GM19397 (cell line): ENCODE measurements around the gene TRPV3.

Experiments
- ATAC-seq: cut with Tn5 transposase; IDR thresholded peaks from one replicate; pipeline ENCODE4 v1.9.1; 2021; ENCODE audit warnings: mild to moderate bottlenecking, moderate library complexity; ENCODE audit not compliant: unreplicated experiment

Gene TRPV3

DNA sequence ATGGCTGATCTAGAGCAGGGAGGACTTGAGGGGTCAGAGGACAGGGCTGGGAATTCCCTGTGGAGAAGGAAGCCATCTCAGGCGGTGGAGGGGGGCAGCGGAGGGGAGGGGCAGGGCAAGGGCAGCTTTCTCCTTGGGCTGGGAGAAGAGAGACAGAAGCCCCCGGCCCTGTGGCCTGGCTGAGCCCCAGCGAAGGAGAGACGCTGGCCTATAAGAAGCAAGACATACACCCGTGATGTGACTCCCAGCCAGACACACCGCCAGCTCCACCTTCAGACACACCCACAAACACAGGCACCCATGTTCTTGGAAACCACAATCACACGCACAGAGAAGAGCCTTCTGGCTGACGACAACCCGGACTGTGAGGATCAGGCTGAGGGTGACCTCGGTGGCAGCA lies 10.0 kb downstream of the TRPV3 start:
- no peak for ATAC-seq

DNA sequence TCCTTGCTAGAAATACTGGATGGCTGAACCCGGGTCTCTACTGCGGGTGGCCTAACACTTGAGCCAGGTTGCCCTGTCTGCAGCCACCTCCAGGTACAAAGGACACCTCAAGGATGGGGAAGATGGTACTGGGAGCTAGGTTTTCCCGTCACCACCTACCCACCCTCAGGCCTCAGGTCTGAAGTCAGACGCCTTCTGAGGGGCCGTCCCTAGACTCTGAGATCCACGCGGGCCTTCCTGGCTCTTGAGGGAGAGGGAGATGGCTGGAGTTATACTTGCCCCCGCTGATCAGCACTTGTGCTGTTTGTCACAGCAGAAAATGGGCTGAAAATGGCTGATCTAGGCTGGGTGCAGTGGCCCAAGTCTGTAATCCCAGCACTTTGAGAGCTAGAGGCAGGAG lies 10.6 kb downstream of the TRPV3 start:
- no peak for ATAC-seq

DNA sequence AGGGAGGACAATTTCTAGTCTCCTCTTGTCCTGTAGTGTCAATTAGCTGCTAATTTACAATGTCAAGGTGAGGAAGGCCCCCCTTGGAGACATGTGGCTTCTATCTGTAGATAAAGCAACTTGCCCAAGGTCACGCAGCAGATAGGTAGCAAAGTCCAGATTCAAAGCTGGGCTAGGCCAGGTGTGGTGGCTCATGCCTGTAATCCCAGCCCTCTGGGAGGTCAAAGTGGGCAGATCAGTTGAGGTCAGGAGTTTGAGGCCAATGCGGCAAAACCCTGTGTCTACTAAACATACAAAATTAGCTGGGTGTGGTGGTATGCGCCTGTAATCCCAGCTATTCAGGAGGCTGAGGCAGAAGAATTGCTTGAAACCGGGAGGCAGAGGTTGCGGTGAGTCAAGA lies 11.1 kb downstream of the TRPV3 start:
- ATAC-seq, result no peak

DNA sequence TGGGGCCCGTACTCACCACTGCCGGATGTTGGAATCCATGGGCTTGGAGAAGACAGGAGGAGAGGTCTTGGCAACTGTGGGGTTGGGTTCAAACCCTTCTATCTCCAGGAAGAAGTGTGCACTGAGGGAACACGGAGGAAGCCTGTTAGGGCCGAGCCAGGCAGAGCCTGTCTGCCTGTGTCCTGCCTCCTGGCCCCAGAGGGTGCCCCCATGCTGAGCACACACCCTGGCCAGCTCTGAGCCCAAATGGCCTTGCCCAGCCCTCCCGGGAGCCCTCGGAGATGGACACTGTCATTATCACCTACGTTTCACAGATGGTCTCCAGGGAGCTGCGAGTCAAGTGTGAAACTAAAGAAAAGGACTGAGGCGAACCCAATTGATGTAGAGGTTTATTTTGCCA lies 12.5 kb downstream of the TRPV3 start:
- ATAC-seq, result no peak

DNA sequence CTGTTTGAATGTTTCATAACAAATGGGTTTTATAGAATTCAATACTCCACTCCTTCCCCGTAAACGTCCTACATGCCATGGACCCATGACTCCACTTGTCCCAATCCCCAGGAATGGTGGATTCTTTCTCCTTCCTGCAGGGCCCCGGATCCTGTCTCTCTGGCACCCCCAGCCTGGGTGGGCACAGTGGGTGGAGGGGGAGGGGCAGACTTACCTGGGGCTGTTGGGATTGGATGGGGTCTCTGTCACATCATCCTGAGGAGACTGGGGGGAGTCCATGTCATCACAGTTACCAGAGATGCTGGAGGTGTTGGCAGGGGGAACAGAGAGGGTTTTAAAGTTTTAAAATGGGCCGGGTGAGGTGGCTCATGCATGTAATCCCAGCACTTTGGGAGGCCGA lies 13.2 kb downstream of the TRPV3 start:
- ATAC-seq, result no peak

DNA sequence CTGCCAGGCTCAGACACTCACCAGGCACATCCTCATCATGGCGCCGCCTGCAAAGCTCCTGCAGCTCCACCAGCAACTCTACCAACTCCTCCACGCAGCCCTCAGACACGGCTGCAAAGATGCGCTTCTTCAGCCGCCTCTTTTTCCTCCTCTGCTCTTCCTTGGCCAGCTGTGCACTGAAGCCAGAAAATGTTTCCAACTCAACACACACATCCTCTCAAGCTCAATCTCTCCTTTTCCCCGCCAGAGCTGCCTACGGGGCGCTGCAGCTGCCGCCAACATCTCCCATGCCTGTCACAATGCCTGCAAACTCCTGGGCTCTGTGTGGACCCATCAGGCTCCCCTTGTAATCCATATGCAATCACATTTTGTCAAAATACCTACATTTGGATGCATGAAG lies 14.2 kb downstream of the TRPV3 start:
- no peak for ATAC-seq

DNA sequence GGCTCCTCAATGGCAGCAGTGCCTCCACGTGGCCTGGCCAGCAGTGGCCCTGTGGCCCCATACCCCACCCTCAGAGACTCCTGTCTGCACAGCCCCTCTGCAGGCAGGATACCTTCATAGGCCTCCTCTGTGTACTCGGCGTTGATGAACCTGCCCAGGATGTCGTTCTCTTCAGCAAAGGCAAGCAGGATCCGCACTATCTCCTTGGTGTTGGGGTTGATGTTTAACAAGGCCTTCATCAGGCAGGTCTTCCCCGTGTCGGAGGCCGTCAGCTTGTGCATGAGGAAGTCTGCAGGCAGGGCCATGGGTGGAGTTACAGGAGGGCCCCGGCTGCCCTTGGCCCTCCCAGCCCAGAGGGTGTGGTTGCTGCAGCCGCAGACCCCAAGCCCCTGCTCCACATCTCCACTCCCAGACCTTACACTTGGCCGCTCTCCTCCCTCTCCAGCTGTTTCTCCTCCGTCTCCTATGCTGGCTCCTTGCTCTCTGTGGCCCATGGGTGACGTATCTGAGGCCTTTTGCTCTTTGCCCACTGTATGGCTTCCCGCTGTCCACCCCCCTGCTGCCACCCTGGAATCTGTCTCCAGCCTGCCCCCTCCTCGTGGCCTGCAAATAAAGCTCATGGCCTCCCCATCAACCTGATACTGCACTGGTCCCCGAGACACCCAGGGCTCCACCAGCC lies 15.1 kb downstream of the TRPV3 start:
- ATAC-seq, result no peak

DNA sequence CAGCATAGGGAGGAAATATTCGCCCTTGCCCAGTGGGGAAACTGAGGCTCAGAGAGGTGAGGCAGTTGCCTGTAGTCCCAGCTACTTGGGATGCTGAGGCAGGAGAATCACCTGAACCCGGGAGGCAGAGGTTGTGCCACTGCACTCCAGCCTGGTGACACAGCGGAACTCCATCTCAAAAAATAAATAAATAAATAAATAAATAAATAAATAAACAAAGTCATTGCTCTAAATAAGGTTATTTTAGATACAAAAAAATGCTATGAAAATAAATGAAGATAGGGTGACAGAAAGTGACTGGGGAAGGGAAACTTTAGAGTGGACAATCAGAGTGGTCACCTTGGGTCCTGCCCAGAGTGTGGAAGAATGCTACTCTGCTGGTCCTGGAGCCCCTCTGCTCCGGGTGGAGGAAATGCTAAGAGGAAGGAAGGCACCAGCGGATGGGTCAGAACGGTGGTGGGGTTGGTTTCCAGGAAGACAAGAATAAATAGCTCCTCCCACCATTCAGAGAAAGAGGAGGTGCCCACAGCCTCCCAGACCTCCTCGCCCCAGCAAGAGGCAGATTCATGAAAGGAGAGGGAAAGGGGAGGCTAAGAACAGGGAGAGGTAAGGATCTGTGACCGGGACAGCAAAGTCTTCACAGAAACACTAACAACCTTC lies 17.6 kb downstream of the TRPV3 start:
- no peak for ATAC-seq

DNA sequence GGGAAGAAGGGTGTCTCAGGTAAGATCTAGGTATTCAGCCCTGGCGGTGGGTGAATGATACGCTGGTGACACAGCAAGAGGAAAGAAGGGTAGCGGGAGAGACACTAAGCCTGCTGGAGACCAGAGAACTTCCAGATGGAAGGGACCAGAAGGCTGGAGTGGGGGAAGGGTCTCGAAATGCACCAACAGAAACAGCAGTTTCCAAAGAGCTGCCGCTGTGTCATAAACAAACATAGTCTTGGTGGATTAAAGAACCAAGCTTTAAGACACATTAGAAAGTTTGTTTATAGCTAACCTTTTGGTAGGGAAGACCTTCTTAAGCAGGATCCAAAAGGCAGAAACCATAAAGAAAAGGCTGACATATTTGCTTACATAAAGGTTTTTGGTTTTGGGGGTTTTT lies 20.9 kb downstream of the TRPV3 start:
- ATAC-seq, result no peak

DNA sequence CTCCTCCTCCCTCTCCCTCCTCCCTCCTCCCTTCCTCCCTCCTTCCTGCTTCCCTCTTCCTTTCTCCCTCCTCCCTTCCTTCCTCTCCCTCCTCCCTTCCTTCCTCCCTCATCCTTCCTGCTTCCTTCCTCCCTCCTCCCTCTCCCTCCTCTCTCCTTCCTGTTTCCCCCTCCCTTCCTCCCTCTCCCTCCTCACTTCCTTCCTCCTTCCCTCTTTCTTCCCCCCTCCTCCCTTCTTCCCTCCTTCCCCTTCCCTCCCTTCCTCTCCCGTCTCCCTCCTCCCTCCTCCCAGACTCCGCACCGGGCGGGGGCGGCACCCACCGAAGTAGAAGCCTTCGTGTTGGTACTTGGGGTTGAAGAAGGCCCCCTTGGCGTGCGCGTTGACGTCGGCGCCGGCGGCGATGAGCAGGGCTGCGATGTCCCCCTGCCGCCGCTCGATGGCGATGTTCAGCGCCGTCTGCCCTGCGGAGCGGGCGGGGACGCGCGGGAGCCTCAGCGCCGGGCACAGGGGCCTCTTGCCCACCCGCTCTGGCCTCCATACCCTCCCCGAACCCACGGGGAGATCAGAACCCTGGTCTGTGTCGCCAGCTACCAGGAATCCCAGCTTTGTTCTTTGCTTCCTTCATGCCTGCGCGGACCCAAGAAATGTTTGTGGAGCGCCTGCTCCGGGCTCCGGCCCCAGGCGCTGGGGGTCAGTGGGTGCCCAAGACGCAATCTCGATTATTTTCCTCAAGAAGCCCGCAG lies 22.2 kb downstream of the TRPV3 start:
- no peak for ATAC-seq

DNA sequence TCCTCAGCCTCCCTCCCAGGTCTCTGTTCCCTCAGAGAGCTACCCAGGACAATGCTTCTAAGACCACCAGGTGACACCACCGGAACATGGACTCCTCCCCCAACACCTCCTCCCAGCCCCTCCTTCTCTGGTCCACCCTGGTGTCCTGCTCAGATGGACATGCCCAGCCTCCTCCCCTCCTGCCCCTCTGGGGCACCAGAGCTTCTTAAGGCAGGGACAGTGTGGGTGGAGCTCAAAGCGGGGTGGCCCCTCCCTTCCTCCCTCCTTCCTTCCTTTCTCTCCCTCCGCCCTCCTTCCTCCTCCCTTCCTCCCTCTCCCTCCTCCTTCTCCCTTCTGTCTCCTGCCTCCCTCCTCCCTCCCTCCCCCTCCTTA lies 22.7 kb downstream of the TRPV3 start:
- no peak for ATAC-seq

DNA sequence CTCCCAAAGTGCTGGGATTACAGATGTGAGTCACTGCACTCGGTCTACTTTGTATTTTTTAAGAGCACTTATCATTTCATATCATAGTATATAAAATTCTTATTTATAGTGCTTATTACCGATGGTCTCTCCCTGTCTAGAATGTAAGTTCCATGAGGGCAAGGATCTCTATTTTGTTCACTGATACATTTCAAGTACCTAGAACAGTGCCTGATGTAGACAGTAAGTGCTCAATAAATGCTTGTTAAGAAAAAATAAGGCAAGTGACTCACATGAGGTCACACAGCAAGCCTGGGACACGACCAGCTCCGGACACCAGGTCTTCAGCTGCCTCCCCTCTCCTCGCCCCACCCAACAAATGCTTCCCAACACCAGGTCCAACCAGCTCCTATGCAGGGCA lies 23.9 kb downstream of the TRPV3 start:
- no peak for ATAC-seq

DNA sequence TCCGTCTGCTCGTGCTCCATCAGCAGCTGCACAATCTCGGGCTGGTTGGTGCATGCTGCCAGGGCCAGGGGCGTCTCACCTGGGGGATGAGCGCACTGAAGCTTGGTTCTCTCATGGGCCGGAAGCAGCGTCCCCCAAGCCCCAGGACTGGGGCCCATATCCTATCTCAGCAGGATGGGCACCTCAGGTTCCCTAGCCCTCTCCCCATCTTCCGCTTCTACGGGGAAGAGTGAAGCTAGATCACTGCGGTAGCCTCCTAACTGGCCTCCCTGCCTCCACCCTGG lies 24.8 kb downstream of the TRPV3 start:
- ATAC-seq, result no peak

DNA sequence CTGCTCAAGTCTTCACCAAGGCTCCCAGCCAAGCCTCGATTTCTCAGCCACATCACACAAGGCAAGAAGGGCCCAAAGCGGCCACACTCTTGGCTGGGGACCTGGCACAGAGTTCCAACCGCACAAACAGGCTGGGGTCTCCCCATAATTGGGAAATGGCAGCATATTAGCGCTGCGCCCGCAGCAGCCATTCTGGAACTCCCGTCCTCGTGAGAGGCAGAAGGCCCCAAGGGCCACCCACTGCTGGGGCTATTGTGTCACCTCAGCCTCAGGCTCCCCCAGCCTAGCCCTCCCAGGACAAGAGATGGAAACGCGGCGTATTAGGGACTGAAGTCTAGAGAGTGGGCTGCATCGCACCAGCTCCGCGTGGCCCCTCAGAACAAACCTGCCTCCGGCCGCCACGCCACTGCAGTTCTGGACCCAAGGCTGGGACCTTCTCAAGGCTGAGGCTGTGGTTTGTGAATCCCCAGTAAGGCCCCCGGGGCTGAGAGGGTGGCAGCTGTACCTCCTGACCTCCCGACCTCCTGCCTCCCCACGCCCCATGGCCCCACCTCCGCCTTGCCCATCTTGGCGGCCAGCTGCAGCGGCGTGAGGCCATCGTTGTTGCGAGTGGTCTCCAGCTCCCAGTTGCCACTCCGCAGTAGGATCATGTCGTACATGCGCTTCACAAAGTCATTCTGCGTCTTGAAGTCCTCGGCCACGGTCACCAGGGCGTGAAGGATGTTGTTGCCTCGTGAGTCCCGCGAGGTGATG lies 25.3 kb downstream of the TRPV3 start:
- no peak for ATAC-seq

DNA sequence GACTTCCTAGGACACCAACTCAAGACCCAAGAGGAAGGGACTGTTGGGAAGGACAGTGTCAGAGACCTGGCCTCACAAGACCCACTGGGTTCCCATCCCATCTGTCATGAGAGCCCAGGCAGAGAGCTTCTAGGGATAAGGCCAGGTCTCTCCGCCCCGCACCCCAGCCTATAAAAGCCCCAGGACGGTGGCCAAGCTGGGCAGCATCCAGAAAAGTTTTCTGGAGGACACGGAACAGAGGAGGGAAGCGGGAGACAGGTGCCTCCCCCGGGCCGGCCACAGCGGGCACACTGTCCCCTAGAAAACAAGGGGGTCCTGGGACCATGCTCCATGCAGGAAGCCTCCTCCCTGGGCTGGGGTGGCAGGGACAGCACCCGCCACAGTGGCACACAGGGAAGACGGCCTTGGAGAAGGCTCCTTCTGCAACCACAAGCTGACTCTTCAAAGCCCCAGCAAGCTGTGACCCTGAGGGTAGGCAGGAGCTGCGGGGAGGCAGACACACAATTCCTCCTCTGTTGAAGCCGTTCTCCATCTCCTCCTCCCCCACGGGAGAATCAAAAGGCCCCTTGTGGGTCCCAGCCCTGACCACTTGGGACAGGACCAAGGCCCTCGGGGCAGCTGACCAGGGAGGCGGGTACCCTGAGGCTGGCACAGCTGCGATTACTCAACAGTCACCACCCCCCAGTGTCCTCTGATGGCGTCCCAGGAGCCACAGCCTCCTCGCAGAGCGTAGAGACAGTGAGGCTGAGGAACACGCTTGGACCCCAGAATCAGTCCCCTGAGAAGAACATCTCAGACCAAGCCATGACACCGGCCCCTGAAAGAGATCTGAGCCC lies 26.1 kb downstream of the TRPV3 start:
- no peak for ATAC-seq

DNA sequence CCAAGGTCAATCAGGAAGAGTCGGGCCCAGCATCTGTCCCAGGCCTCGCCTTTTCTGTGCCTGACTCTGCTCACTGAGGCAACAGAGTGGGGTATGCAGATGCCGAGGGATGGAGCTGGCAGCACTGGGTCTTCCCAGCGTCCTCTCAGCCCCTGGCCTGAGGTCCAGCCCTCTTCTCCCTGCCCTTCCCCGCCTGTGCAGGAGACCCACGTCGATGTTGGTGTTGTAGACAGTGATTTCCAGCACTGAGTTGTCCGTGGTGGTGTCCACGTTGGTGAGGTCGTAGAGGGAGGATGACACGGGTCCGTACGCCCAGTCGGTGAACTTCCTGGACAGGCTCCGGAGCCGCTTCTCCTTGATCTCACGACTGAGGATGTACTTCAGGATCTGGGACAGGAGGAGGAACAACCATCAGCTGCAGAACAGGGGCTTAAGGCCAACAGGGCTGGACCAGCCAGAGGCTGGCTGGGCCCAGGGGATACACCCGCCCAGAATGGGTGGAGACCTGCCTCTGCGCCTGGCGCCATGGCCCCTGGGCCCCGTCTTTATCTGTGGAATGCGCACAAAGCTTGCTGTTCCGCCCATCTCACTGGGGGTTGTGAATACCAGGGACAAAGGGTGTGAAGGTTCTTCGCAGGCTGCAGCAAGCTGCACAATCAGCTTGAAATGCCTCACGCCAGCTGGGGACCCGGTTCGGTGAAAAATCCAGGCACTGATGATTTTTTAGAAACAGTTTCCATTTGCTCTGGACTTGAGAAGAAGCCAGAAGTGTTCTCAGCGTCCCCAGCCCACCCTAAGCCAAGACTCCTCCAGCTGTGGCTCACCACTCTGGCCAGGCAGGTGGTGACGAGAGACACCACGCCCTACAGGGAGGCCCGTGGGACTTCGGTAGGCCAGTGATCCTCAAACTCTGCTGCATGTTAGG lies 27.5 kb downstream of the TRPV3 start:
- ATAC-seq, result no peak

DNA sequence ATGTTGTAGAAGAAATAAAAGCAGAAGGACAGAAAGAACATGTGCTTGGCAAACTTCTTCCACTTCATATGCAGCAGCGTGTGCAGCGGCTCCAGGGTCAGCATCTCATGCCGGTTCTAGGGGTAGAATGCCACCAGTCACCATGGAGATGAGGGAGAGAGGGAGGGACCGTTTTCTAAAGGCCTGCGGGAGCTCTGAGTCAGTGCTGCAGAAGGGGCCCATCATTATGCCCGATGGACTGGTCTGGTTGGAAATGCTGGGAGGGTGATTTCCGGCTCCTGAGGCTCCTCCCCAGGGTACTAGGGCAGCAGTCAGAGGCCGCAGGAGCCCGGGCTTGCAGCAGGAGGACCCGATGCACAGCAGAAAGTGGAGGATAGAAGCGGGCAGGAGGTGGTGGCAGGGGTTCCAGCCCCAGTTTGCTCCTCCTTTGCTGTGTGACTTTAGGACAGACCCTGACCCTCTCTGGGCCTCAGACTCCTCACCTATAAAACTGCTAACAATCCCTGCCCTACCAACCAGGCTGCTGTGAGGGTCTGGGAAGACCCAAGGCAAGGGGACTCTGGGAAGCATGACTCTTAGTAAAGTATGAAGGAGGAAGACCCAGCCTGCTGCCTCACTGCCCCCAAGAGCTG lies 28.6 kb downstream of the TRPV3 start:
- no peak for ATAC-seq

DNA sequence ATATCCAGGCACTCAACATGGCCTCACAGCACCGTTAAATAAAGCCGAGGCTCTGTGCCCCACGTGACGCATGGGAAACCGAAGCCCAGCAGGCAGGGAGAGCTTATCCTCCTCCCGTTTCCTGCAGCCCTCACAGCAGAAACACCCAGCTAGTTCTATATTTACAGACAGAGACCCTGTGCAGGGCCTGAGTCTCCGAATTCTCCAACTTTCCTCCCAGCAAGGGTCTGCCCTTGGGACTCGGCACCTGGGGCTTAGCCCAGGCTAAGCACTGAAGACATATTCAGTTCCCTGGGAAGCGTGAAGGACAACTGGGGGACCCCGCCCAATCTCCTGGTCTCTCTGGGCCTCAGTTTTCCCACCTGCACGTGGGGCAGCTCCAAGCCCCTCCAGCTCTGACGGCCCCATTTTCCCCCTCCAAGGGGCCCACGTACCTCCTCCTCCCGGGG lies 29.2 kb downstream of the TRPV3 start:
- ATAC-seq, result no peak

DNA sequence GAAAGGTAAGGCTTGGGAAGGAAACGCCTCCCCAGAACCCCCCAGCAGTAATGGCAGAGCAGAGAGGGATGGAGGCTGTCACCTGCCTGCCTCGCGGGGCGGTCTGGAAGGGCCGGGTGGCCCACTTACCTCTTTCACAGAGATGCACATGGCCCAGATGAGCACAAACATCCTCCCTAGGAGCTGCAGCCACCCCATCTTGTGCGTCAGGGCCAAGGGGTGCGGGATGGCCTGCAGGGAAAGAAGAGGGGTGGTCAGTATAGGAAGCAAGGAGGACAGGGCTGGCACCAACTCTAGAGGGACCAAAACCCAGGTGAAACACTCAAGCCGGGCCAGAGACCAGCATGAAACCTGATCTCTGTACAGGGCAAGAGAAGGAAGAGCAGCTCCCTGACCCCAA lies 29.7 kb downstream of the TRPV3 start:
- ATAC-seq, result no peak
